ENCODE results near the gene DNAJB12.
"Not testable (repeated sequence)": the region's sequence is repeated elsewhere in the genome, so short reads cannot be mapped to it uniquely, and the experiment has no call there.

Gene DNAJB12

GRCh38 chr10:72353965-72354355 is 759 bp downstream of the DNAJB12 start:
- DNase-seq (ENCODE audit: low read depth in 2 of 2), result no peak

- no peak for DNase-seq (ENCODE audit: low read depth in 2 of 2)
Observed at GRCh38 chr10:72353028-72353964, 1.4 kb downstream of the DNAJB12 start.

- DNase-seq (ENCODE audit: low read depth in 2 of 2), result no peak
Observed at GRCh38 chr10:72351479-72351878, 3.2 kb downstream of the DNAJB12 start.

GRCh38 chr10:72349438-72349837 is 5.3 kb downstream of the DNAJB12 start:
- DNase-seq (ENCODE audit: low read depth in 2 of 2), result no peak

GRCh38 chr10:72348282-72348681 is 6.4 kb downstream of the DNAJB12 start:
- DNase-seq (ENCODE audit: low read depth in 2 of 2), result no peak

- DNase-seq (ENCODE audit: low read depth in 2 of 2), result not testable (repeated sequence)
Observed at GRCh38 chr10:72346117-72346516, 8.6 kb downstream of the DNAJB12 start.

- DNase-seq (ENCODE audit: low read depth in 2 of 2), result no peak
Observed at GRCh38 chr10:72344932-72345331, 9.8 kb downstream of the DNAJB12 start.

- no peak for DNase-seq (ENCODE audit: low read depth in 2 of 2)
Observed at GRCh38 chr10:72342911-72343310, 11.8 kb downstream of the DNAJB12 start.

GRCh38 chr10:72340510-72341261 is 14.0 kb downstream of the DNAJB12 start:
- DNase-seq (ENCODE audit: low read depth in 2 of 2), result peak in 1 of 2 donors; percentile 62

GRCh38 chr10:72338180-72338579 is 16.5 kb downstream of the DNAJB12 start:
- no peak for DNase-seq (ENCODE audit: low read depth in 2 of 2)

- DNase-seq (ENCODE audit: low read depth in 2 of 2), result no peak
Observed at GRCh38 chr10:72337722-72338121, 17.0 kb downstream of the DNAJB12 start.

- peak in 1 of 2 donors; percentile 55 for DNase-seq (ENCODE audit: low read depth in 2 of 2)
Observed at GRCh38 chr10:72337039-72337629, 17.6 kb downstream of the DNAJB12 start.

- DNase-seq (ENCODE audit: low read depth in 2 of 2), result no peak
Observed at GRCh38 chr10:72336259-72337038, 18.3 kb downstream of the DNAJB12 start.

GRCh38 chr10:72335394-72336258 is 19.1 kb downstream of the DNAJB12 start:
- DNase-seq (ENCODE audit: low read depth in 2 of 2), result peak in 1 of 2 donors; percentile 41

- peak; percentile 91 to 93 for DNase-seq (ENCODE audit: low read depth in 2 of 2)
Observed at GRCh38 chr10:72334825-72335393, 19.8 kb downstream of the DNAJB12 start.

GRCh38 chr10:72334196-72334824 is 20.4 kb downstream of the DNAJB12 start:
- DNase-seq (ENCODE audit: low read depth in 2 of 2), result no peak

GRCh38 chr10:72333112-72334015 is 21.4 kb downstream of the DNAJB12 start:
- peak in 1 of 2 donors; percentile 68 for DNase-seq (ENCODE audit: low read depth in 2 of 2)

GRCh38 chr10:72332423-72333111 is 22.2 kb downstream of the DNAJB12 start:
- no peak for DNase-seq (ENCODE audit: low read depth in 2 of 2)

All from stimulated activated CD8-positive, alpha-beta memory T cell treated with anti-CD3 and anti-CD28 coated beads, Interleukin-15, amount 100 ng/mL, for 48 hours (primary cell).